ENCODE data around the gene SH3PXD2A. TPM values are rescaled to one million over a fixed set of nuclear protein-coding genes. Genes with fewer than 3 reads are reported as not detected.

The SH3PXD2A gene
- total and polyA plus RNA-seq, 7 donors, result 19.0 to 58.2 (median 24.5) TPM

DNA sequence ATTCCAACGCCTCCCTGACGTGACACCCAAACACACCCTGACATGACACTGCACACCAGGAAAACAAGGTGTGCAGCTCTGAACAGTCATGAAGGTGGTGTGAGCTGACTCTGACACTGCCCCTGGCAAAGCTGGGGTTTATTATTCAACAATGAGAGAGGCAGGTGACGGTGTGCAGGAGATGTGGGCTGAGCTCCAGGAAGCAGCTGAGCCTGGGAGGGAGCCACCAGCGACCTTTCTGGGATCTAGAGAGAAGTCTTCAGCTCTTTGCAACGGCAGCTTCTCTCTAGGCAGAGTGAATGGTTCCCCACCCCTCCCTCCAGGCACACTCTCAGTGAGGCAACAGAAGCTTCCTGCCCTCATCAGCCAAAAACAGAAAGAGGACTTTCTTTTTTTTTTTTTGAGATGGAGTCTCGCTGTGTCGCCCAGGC, 65.6 kb downstream of the SH3PXD2A start:
- peaks cover 0 to 33% (median 30%) of the 10 kb centered on the region in 4 donors for H3K4me1 ChIP-seq
- TF ChIP-seq POLR2A (IDR thresholded peaks at IDR 0.05), result peak in 1 of 2 donors; percentile 43
- TF ChIP-seq, protein P1, sequence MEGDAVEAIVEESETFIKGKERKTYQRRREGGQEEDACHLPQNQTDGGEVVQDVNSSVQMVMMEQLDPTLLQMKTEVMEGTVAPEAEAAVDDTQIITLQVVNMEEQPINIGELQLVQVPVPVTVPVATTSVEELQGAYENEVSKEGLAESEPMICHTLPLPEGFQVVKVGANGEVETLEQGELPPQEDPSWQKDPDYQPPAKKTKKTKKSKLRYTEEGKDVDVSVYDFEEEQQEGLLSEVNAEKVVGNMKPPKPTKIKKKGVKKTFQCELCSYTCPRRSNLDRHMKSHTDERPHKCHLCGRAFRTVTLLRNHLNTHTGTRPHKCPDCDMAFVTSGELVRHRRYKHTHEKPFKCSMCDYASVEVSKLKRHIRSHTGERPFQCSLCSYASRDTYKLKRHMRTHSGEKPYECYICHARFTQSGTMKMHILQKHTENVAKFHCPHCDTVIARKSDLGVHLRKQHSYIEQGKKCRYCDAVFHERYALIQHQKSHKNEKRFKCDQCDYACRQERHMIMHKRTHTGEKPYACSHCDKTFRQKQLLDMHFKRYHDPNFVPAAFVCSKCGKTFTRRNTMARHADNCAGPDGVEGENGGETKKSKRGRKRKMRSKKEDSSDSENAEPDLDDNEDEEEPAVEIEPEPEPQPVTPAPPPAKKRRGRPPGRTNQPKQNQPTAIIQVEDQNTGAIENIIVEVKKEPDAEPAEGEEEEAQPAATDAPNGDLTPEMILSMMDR (IDR thresholded peaks at IDR 0.05), result no peak
- TF ChIP-seq POLR2AphosphoS5 (IDR thresholded peaks at IDR 0.05), result peak in 1 of 4 donors; percentile 23
- TF ChIP-seq EP300 (IDR thresholded peaks at IDR 0.05), result no peak
- H3K36me3 ChIP-seq, result no peaks in the 10 kb centered on the region
- intact Hi-C loops (cut with DNase I), result no loop called here
- H3K27me3 ChIP-seq, result no peaks in the 10 kb centered on the region
- no peaks in the 10 kb centered on the region for H3K9me3 ChIP-seq
- WGBS, 2 donors, result 29 to 41% methylated on average over 7 of the region's 7 CpGs
- no peak for DNase-seq
- H3K4me3 ChIP-seq, result no peak overlapping the region
- no peak overlapping the region for H3K27ac ChIP-seq

DNA sequence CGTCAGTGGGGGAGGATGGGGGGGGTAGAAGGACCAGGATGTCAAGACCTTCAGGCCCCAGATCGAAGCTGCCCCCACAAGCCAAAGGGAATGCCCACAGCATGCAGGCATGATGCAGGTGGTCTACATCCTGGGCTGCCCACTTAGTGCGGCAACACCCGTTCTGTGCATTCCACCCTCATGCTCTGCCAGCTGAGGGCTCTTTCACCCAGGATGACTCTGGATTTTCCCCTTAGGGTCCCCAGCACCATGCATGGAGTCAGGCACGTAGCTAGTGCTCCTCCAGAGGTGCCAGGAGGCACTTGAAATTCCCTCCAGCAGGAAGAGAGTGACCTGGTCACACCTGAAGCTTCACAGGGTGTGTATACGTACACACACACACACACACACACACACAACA, 66.2 kb downstream of the SH3PXD2A start:
- Histone ChIP-seq H3K27me3 (no peaks in the 10 kb centered on the region), H3K27ac (no peak overlapping the region), H3K36me3 (no peaks in the 10 kb centered on the region), H3K4me3 (no peak overlapping the region), H3K4me1 (peaks cover 0 to 32% (median 25%) of the 10 kb centered on the region in 4 donors), H3K9me3 (no peaks in the 10 kb centered on the region)
- TF ChIP-seq POLR2A (IDR thresholded peaks at IDR 0.05) (no peak), POLR2AphosphoS5 (IDR thresholded peaks at IDR 0.05) (no peak), EP300 (IDR thresholded peaks at IDR 0.05) (no peak)
- TF ChIP-seq, protein P1 (IDR thresholded peaks at IDR 0.05), result no peak
- intact Hi-C loops (cut with DNase I), result no loop called here
- WGBS, 2 donors, result 58 to 77% methylated on average over 6 of the region's 6 CpGs
- DNase-seq, result no peak

DNA sequence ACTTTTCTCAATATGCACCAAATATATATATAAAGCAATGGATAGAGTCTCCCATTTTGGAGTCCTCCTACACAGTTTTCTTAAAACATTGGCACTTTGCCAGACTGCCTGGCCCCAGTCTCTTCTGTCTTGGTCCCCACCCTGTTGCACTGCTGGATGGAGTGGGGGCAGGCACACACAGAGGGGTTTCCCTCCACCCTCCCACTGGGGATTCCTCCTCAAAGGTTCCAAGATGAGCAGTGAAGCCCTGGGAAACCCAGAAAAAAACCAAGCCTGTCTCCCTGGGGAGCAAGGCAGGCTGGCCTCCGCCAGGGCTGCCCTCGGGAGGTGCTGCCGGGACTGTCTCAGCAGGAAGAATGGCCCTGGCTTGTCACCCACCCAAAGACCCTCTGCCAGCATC, 68.0 kb downstream of the SH3PXD2A start:
- Histone ChIP-seq H3K9me3 (no peaks in the 10 kb centered on the region), H3K4me1 (peaks cover 0 to 41% (median 32%) of the 10 kb centered on the region in 4 donors), H3K4me3 (no peak overlapping the region), H3K36me3 (no peaks in the 10 kb centered on the region), H3K27me3 (no peaks in the 10 kb centered on the region), H3K27ac (no peak overlapping the region)
- 84 to 85% methylated on average over 3 of the region's 3 CpGs for WGBS, 2 donors
- intact Hi-C loops (cut with DNase I), result no loop called here
- TF ChIP-seq POLR2A (IDR thresholded peaks at IDR 0.05), result no peak
- no peak for TF ChIP-seq POLR2AphosphoS5 (IDR thresholded peaks at IDR 0.05)
- TF ChIP-seq, protein P1 (IDR thresholded peaks at IDR 0.05), result no peak
- DNase-seq, result no peak

DNA sequence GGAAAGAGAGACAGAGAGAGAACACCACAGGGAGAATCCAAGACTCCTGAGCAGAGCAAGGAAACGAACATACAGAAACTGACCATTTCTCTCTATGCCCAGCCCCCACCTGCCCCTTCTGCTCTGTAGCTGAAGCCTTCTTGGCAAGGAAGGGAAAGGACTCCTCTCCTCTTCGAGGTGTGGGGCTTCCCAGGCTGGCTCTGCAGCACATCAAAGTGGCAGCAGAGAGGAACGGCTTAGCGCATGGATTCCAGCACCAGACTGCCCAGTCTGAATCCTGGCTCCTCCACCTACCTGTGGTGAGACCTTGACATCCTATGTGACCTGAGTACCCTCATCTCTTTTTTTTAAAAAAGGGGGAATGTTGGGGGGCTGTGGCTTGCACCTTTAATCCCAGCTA, 69.4 kb downstream of the SH3PXD2A start:
- intact Hi-C loops (cut with DNase I), result no loop called here
- H3K4me1 ChIP-seq, result peaks cover 0 to 41% (median 29%) of the 10 kb centered on the region in 4 donors
- H3K27ac ChIP-seq, result no peak overlapping the region
- no peaks in the 10 kb centered on the region for H3K9me3 ChIP-seq
- no peaks in the 10 kb centered on the region for H3K36me3 ChIP-seq
- no peak overlapping the region for H3K4me3 ChIP-seq
- 50 to 67% methylated on average over 4 of the region's 4 CpGs for WGBS, 2 donors
- no peak for DNase-seq
- peak in 3 of 4 donors; percentile 30 to 53 (median 30) for TF ChIP-seq POLR2AphosphoS5 (IDR thresholded peaks at IDR 0.05)
- TF ChIP-seq, protein P1 (IDR thresholded peaks at IDR 0.05), result no peak
- no peaks in the 10 kb centered on the region for H3K27me3 ChIP-seq

DNA sequence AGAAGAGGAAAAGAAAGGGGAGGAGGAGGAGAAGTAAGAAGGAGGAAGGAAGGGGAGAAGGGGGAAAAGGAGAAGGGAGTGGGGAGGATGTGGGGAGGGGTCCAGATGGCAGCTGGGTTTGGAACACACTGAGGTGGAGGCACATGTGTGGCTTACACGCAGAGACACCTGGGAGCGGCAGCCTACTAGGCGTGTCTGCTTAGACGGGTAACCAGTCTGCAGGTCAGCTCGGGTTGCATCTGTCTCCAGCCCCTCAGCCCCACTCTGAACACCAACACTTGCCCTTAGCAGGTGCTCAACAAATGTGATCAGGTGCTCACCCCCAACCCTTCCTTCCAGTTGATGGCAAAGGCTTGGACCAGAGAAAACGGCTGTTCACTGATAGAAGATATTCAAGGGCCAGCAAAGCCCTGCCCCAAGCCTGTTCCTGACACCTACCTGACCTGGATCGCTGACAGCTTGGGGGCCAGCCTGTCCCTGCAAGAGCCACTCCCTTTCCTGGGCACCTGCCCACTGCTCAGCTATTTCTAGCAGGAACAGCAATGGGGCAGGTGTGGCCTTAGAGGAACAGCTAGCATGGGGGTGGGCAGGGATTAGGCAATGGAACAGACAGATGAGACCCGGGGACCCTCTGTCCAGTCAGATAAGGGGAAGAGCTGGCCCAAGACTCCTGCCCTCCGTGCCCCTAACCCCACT, 70.5 kb downstream of the SH3PXD2A start:
- H3K27me3 ChIP-seq, result no peaks in the 10 kb centered on the region
- WGBS, 2 donors, result 13 to 64% methylated on average over 9 of the region's 9 CpGs
- TF ChIP-seq, protein P1 (IDR thresholded peaks at IDR 0.05), result no peak
- H3K9me3 ChIP-seq, result no peaks in the 10 kb centered on the region
- H3K4me1 ChIP-seq, result peaks cover 0 to 48% (median 34%) of the 10 kb centered on the region in 4 donors
- H3K27ac ChIP-seq, result no peak overlapping the region
- intact Hi-C loops (cut with DNase I), result no loop called here
- no peaks in the 10 kb centered on the region for H3K36me3 ChIP-seq
- no peak overlapping the region for H3K4me3 ChIP-seq
- no peak for DNase-seq

Measured in sigmoid colon (tissue), 7 donors.